AG09309 (cell line): ENCODE measurements around the gene AHCYL1.

Experiments
- DNase-seq: peaks from one replicate; pipeline ENCODE4 v3.0.0-alpha.2; 2010; ENCODE audit warnings: low read depth
- H3K4me3 ChIP-seq: 2 replicates; pipeline ENCODE4 v1.5.1; 2011; ENCODE audit warnings: mild to moderate bottlenecking, low read depth, low read length, moderate library complexity; ENCODE audit not compliant: control insufficient read depth
- TF ChIP-seq, protein P1 (sequence below): IDR thresholded peaks from 2 replicates; pipeline ENCODE4 v1.5.1; 2011; ENCODE audit warnings: mild to moderate bottlenecking, low read depth, low read length, inconsistent platforms; ENCODE audit not compliant: insufficient read depth, control insufficient read depth; ENCODE audit errors: missing control alignments

AHCYL1 gene

GRCh38 chr1:110011527-110012041 is 27.0 kb downstream of the AHCYL1 start:
- DNase-seq, result no peak
- H3K4me3 ChIP-seq, result no peak overlapping the region
- TF ChIP-seq, protein P1, sequence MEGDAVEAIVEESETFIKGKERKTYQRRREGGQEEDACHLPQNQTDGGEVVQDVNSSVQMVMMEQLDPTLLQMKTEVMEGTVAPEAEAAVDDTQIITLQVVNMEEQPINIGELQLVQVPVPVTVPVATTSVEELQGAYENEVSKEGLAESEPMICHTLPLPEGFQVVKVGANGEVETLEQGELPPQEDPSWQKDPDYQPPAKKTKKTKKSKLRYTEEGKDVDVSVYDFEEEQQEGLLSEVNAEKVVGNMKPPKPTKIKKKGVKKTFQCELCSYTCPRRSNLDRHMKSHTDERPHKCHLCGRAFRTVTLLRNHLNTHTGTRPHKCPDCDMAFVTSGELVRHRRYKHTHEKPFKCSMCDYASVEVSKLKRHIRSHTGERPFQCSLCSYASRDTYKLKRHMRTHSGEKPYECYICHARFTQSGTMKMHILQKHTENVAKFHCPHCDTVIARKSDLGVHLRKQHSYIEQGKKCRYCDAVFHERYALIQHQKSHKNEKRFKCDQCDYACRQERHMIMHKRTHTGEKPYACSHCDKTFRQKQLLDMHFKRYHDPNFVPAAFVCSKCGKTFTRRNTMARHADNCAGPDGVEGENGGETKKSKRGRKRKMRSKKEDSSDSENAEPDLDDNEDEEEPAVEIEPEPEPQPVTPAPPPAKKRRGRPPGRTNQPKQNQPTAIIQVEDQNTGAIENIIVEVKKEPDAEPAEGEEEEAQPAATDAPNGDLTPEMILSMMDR, result peak; percentile 63

- TF ChIP-seq, protein P1, result no peak
- no peak overlapping the region for H3K4me3 ChIP-seq
- DNase-seq, result no peak
Measured at GRCh38 chr1:110012100-110012780, 27.7 kb downstream of the AHCYL1 start.

GRCh38 chr1:110017792-110018191 is 33.2 kb downstream of the AHCYL1 start:
- DNase-seq, result no peak
- no peak overlapping the region for H3K4me3 ChIP-seq
- TF ChIP-seq, protein P1, result no peak

GRCh38 chr1:110018396-110018795 is 33.8 kb downstream of the AHCYL1 start:
- DNase-seq, result no peak
- TF ChIP-seq, protein P1, result no peak
- no peak overlapping the region for H3K4me3 ChIP-seq

GRCh38 chr1:110019770-110020169 is 35.2 kb downstream of the AHCYL1 start:
- TF ChIP-seq, protein P1, result no peak
- no peak for DNase-seq

GRCh38 chr1:110021285-110021684 is 36.7 kb downstream of the AHCYL1 start:
- H3K4me3 ChIP-seq, result no peak overlapping the region
- TF ChIP-seq, protein P1, result no peak
- DNase-seq, result no peak

More at GRCh38 chr1:110019770-110020169, 35.2 kb downstream of the AHCYL1 start:
- no peak overlapping the region for H3K4me3 ChIP-seq
